Testis (tissue), 3 donors: ENCODE data around the gene STARD9. TPM values are rescaled to one million over a fixed set of nuclear protein-coding genes. Genes with fewer than 3 reads are reported as not detected.

Source experiments
- DNase-seq: peaks from one replicate; pipeline ENCODE4 v3.0.0-alpha.2; 2019
- H3K27ac ChIP-seq, 2 donors: fragments of 200-600 bp; sonication (generic); one replicate each; pipeline ENCODE4 v1.5.1; 2019
- H3K27me3 ChIP-seq: fragments of 200-600 bp; sonication (generic); one replicate; pipeline ENCODE4 v1.5.1; 2019
- H3K36me3 ChIP-seq: fragments of 200-600 bp; sonication (generic); one replicate; pipeline ENCODE4 v1.5.1; 2017; ENCODE audit warnings: low read depth; ENCODE audit errors: missing control alignments
- H3K4me1 ChIP-seq: fragments of 200-600 bp; sonication (generic); one replicate; pipeline ENCODE4 v1.5.1; 2019
- H3K4me3 ChIP-seq, 2 donors: fragments of 200-600 bp; sonication (generic); one replicate each; pipeline ENCODE4 v1.5.1; 2017 to 2019
- H3K9me3 ChIP-seq: fragments of 200-600 bp; sonication (generic); one replicate; pipeline ENCODE4 v1.5.1; 2017
- POLR2A ChIP-seq: fragments of 450-650 bp; IDR thresholded peaks from one replicate; pipeline ENCODE4 v1.6.1; 2017; ENCODE audit warnings: antibody characterized with exemption, mild to moderate bottlenecking, moderate library complexity
- WGBS, 2 donors: methylation state at CpG; one replicate each; pipeline ENCODE4 v1.1.5; 2018; 5-methylcytosine and 5-hydroxymethylcytosine counted together
- intact Hi-C: fragments of 100-400 bp; cut with DNase I; formaldehyde crosslinking; loops from one replicate; pipeline ENCODE4 v1.15.1; 2023; ENCODE audit warnings: low total_unique reads
- polyA plus RNA-seq: library from polyadenylated mRNA; stranded (reverse); fragments of 350-450 nt; fragmentation: Illumina TruSeq; extraction: RNeasy Lipid Tissue Mini Kit (QIAGEN cat#74804); gene quantifications from one replicate; pipeline ENCODE4 v1.2.3, GENCODE V29; 2014; ENCODE audit warnings: low read depth, low replicate concordance; ENCODE audit not compliant: insufficient read depth
- total RNA-seq, 2 donors: library from RNA; depleted of rRNA; stranded (reverse); fragments of >200 nt; gene quantifications; one replicate each; pipeline ENCODE4 v1.2.3, GENCODE V29; 2016
- TF ChIP-seq, protein P1 (sequence below), 3 experiments: fragments of 450-650 bp in 2 of 3; fragments of 200-600 bp in 1 of 3; sonication (generic) in 1 of 3; IDR thresholded peaks; one replicate each; pipeline ENCODE4 v1.5.1; 2016 to 2019; ENCODE audit warnings: antibody characterized with exemption in 3 of 3, mild to moderate bottlenecking in 2 of 3, moderate library complexity in 1 of 3

STARD9 gene
- total and polyA plus RNA-seq, 3 donors from 2014 or later, result 41.1 to 137 (median 132) TPM

DNA sequence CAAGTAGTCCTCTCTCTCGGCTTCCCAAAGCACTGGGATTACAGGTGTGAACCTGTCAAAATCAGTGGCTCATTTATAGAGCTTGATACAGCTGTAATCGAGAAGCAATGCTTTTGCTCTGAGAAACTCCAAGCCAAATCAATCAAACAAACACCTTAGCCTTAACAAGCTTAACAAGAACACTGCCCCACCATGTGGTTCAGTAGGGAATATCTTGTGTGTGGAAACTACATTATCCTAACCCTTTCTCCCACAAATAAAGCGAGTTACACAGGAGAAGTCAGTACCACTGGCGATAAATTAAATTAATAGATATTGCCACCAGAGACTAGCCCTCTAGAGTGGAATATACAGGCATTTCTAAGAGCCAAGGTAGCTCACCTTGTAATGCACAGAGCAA lies 147.7 kb downstream of the STARD9 start:
- H3K27ac ChIP-seq, result no peak overlapping the region
- 83 to 85% methylated on average over 4 of the region's 4 CpGs for WGBS, 2 donors
- no peaks in the 10 kb centered on the region for H3K27me3 ChIP-seq
- H3K9me3 ChIP-seq, result no peaks in the 10 kb centered on the region
- H3K4me3 ChIP-seq, result no peak overlapping the region
- H3K4me1 ChIP-seq, result peaks cover 8% of the 10 kb centered on the region
- intact Hi-C loops, result no loop called here
- DNase-seq, result no peak
- TF ChIP-seq, protein P1, sequence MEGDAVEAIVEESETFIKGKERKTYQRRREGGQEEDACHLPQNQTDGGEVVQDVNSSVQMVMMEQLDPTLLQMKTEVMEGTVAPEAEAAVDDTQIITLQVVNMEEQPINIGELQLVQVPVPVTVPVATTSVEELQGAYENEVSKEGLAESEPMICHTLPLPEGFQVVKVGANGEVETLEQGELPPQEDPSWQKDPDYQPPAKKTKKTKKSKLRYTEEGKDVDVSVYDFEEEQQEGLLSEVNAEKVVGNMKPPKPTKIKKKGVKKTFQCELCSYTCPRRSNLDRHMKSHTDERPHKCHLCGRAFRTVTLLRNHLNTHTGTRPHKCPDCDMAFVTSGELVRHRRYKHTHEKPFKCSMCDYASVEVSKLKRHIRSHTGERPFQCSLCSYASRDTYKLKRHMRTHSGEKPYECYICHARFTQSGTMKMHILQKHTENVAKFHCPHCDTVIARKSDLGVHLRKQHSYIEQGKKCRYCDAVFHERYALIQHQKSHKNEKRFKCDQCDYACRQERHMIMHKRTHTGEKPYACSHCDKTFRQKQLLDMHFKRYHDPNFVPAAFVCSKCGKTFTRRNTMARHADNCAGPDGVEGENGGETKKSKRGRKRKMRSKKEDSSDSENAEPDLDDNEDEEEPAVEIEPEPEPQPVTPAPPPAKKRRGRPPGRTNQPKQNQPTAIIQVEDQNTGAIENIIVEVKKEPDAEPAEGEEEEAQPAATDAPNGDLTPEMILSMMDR (IDR thresholded peaks at IDR 0.05), result no peak
- TF ChIP-seq POLR2A, result no peak
- H3K36me3 ChIP-seq, result no peaks in the 10 kb centered on the region

- Histone ChIP-seq H3K27me3 (no peaks in the 10 kb centered on the region), H3K4me3 (no peak overlapping the region), H3K4me1 (peaks cover 8% of the 10 kb centered on the region), H3K27ac (no peak overlapping the region), H3K9me3 (no peaks in the 10 kb centered on the region), H3K36me3 (no peaks in the 10 kb centered on the region)
- 83 to 90% methylated on average over 4 to 6 of the region's 6 CpGs for WGBS, 2 donors
- intact Hi-C loops, result no loop called here
- TF ChIP-seq, protein P1 (IDR thresholded peaks at IDR 0.05), result no peak
- no peak for TF ChIP-seq POLR2A
- no peak for DNase-seq
These were observed 148.9 kb downstream of the STARD9 start for GRCh38 chr15:42724276-42724675.

DNA sequence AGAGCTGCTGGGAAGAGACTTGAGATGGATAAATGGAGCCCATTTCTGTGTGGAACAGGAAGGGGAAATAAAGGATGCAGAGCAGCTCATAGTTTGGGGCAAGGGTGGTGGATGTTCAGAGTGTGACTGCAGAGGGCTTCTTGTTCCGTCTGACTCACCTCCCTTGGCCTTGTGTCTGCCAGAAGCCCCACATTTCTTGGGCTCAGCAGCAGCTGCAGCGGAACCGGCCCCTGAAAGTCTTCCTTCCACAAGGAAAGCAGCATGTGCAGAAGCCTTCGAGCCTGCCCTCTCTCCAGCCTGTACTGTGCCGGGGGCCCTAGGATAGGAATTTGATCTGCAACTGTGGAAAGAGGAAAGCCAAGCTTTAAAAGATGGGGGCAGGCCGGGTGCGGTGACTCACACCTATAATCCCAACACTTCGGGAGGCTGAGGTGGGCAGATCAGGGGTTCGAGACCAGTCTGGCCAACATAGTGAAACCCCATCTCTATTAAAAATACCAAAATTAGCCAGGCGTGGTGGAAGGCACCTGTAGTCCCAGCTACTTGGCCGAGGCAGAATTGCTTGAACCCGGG lies 150.0 kb downstream of the STARD9 start:
- H3K4me3 ChIP-seq, result no peak overlapping the region
- no peaks in the 10 kb centered on the region for H3K9me3 ChIP-seq
- WGBS, 2 donors, result 61 to 83% methylated on average over 7 to 12 of the region's 12 CpGs
- DNase-seq, result no peak
- no peaks in the 10 kb centered on the region for H3K27me3 ChIP-seq
- no peak overlapping the region for H3K27ac ChIP-seq
- intact Hi-C loops, result no loop called here
- H3K4me1 ChIP-seq, result peaks cover 8% of the 10 kb centered on the region
- no peak for TF ChIP-seq POLR2A
- TF ChIP-seq, protein P1 (IDR thresholded peaks at IDR 0.05), result no peak
- no peaks in the 10 kb centered on the region for H3K36me3 ChIP-seq

GRCh38 chr15:42726114-42726513 lies 150.7 kb downstream of the STARD9 start:
- no peak overlapping the region for H3K27ac ChIP-seq
- intact Hi-C loops, result no loop called here
- H3K4me3 ChIP-seq, result no peak overlapping the region
- TF ChIP-seq, protein P1 (IDR thresholded peaks at IDR 0.05), result no peak
- TF ChIP-seq POLR2A, result no peak
- no peaks in the 10 kb centered on the region for H3K36me3 ChIP-seq
- no peaks in the 10 kb centered on the region for H3K9me3 ChIP-seq
- DNase-seq, result no peak
- H3K27me3 ChIP-seq, result no peaks in the 10 kb centered on the region
- peaks cover 8% of the 10 kb centered on the region for H3K4me1 ChIP-seq
- 81 to 86% methylated on average over 7 to 11 of the region's 11 CpGs for WGBS, 2 donors

DNA sequence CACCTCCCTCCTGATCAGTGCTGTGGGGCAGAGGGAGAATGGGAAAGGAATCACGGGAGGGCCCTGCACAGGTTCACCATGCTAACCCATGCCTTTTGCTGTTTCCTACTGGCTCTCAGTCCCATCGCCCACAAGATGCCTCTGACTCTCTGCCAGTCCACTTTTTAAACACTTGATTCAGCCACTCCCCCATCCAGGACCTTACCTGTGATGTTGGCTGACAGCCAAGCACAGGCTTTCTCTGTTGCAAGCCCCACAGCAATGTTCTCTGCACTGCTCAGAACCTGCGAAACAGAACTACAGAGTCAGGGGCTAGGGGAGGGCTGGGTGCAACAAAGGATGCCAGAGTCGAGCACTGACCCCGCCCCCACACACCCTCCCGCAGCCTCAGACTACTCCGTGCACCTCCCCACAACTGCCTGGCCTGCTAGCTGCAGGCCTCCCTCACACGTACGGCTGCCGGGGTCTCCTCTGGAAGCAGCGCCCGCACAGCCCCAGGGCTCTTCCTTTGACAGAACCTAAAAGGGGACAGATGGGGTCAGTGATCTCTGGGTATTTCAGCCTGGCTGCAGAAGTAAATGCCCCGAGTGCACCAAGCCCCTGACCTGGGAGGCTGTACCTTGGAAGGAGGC lies 152.5 kb downstream of the STARD9 start:
- Histone ChIP-seq H3K4me1 (peaks cover 3% of the 10 kb centered on the region), H3K9me3 (no peaks in the 10 kb centered on the region), H3K27ac (peak overlapping the region in 1 of 2 donors; percentile 27), H3K36me3 (no peaks in the 10 kb centered on the region), H3K4me3 (no peak overlapping the region), H3K27me3 (no peaks in the 10 kb centered on the region)
- DNase-seq, result no peak
- TF ChIP-seq, protein P1 (IDR thresholded peaks at IDR 0.05), result no peak
- no peak for TF ChIP-seq POLR2A
- WGBS, 2 donors, result 51 to 86% methylated on average over 4 to 13 of the region's 13 CpGs
- intact Hi-C loops, result no loop called here
